NCI-H1417 (cell line): ENCODE data around the gene MRPL19.

Experiments used
- DNase-seq, 3 experiments: peaks; one replicate each; lab custom pipeline; 2025; lab: John Stamatoyannopoulos, UW

MRPL19 gene

GRCh38 chr2:75736276-75736675 is 89.7 kb downstream of the MRPL19 start:
- DNase-seq, result no peak

- no peak for DNase-seq
Measured at GRCh38 chr2:75737961-75738360, 91.4 kb downstream of the MRPL19 start.
